A549 treated with DMSO at 1 μM for 4 hours (cell line): Measurements from ENCODE around the gene CYP27A1. TPM values are rescaled to one million over a fixed set of nuclear protein-coding genes. Genes with fewer than 3 reads are reported as not detected.

ENCODE experiments used
- total RNA-seq: library from RNA; stranded (reverse); fragments of 200-300 nt; extraction: Qiagen RNA extraction; gene quantifications from 5 replicates; pipeline ENCODE4 v1.2.3, GENCODE V29; 2022; ENCODE audit warnings: low read depth

CYP27A1 gene
- total RNA-seq = 0.03 to 0.34 TPM (median 0.19 TPM) in 4 of 5 replicates, not detected in the other

DNA sequence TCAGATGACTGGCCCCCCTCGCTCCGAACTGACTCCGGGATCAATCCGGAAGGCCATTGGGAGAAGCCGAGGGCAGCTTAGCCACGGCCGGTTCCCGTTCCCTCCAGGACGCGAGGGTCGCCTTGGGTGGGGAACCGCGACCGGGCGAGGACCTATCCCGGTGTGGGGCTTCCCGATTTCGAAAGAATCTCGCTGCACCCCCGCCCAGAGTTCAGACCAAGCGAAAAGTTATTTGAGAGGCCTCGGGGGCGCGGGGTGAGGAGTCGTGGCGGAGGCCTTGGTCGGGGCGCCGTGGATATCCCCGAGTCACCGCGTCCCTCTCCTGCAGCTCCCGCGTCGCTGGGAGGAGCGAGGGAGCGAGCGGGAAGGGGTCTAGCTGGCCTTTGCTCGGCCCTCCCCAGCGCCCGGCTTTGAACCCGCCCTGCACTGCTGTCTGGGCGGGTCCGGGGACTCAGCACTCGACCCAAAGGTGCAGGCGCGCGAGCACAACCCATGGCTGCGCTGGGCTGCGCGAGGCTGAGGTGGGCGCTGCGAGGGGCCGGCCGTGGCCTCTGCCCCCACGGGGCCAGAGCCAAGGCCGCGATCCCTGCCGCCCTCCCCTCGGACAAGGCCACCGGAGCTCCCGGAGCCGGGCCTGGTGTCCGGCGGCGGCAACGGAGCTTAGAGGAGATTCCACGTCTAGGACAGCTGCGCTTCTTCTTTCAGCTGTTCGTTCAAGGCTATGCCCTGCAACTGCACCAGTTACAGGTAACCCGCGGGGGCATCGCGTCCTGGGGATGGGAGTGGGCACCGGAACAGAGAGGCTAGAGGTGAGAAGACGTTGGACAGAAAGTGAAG lies at the start of gene CYP27A1:
Gene CYP27A1 (plus strand): TSS at position 457 of the 837 bp plus-strand sequence. CDS start 36 bp downstream, at position 493.

DNA sequence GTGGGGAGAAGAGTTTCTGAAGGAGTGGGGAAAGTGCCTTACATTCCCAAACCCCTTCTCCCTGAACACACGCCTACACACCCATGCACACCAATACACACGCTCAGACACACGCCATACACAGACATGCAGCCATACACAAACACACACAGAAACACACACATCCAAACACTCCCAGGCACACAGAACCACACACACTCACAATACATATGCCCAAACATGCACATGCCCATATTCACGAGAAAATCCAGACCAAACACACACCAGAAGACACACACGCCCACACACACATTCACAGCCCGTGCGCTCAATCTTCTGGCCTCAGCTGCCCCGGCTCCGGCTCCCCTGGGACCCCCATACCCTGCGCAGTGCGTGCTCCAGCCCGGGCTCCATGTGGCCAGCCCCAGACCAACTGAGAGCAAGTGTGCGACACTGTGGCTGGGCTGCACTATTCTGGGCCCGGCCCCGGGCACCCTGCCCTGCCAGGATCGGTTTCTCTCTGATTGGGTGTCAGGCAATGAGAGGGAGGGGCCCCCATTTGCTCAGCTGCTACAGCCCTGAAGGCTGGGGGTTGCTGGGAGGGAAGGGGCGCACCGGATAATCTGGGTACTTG lies 49.5 kb downstream of the CYP27A1 start, which contains the start of gene PRKAG3:
Gene PRKAG3 (minus strand): TSS at position 426 of the 613 bp plus-strand sequence.

GRCh38 chr2:218859556-218859987 lies 77.6 kb downstream of the CYP27A1 start, which contains the start of gene WNT6:
Gene WNT6, plus strand, starts transcription at chr2:218859805. Its CDS starts 233 bp downstream, at chr2:218860038.

Other genes starting within 250 kb of the CYP27A1 start
- 4.8 to 7.4 TPM (median 6.3 TPM) in 5 replicates for gene USP37, start 213.8 kb upstream of the CYP27A1 start, total RNA-seq
- gene CNOT9, start 213.3 kb upstream of the CYP27A1 start, total RNA-seq = 41.8 to 53.3 TPM (median 49.7 TPM) in 5 replicates
- 0.26 to 0.69 TPM (median 0.31 TPM) in 5 replicates for gene PLCD4, start 174.2 kb upstream of the CYP27A1 start, total RNA-seq
- gene ZNF142, start 122.5 kb upstream of the CYP27A1 start, total RNA-seq = 15.5 to 21.3 TPM (median 19.5 TPM) in 5 replicates
- 38.3 to 50.3 TPM (median 44.1 TPM) in 5 replicates for gene BCS1L, start 122.5 kb upstream of the CYP27A1 start, total RNA-seq
- 39.0 to 58.2 TPM (median 47.7 TPM) in 5 replicates for gene RNF25, start 110.1 kb upstream of the CYP27A1 start, total RNA-seq
- 7.7 to 16.1 TPM (median 13.8 TPM) in 5 replicates for gene STK36, start 110.1 kb upstream of the CYP27A1 start, total RNA-seq
- 25.3 to 30.7 TPM (median 28.6 TPM) in 5 replicates for gene TTLL4, start 71.3 kb upstream of the CYP27A1 start, total RNA-seq
- gene PRKAG3, start 49.7 kb downstream of the CYP27A1 start, total RNA-seq = not detected in 5 replicates
- gene WNT6, start 77.7 kb downstream of the CYP27A1 start, total RNA-seq = 0.05 to 0.15 TPM (median 0.10 TPM) in 4 of 5 replicates, not detected in the other
- 0.11 TPM in 1 of 5 replicates, not detected in the others for gene WNT10A, start 98.7 kb downstream of the CYP27A1 start, total RNA-seq
- gene CDK5R2, start 177.5 kb downstream of the CYP27A1 start, total RNA-seq = 1.2 to 2.5 TPM (median 1.9 TPM) in 5 replicates
- gene FEV, start 203.0 kb downstream of the CYP27A1 start, total RNA-seq = not detected in 5 replicates
- 0.18 TPM in 1 of 5 replicates, not detected in the others for gene CRYBA2, start 211.3 kb downstream of the CYP27A1 start, total RNA-seq